ENCODE results near the gene BMPR1B.
"Not testable (repeated sequence)": the region's sequence is repeated elsewhere in the genome, so short reads cannot be mapped to it uniquely, and the experiment has no call there.

The BMPR1B gene

DNA sequence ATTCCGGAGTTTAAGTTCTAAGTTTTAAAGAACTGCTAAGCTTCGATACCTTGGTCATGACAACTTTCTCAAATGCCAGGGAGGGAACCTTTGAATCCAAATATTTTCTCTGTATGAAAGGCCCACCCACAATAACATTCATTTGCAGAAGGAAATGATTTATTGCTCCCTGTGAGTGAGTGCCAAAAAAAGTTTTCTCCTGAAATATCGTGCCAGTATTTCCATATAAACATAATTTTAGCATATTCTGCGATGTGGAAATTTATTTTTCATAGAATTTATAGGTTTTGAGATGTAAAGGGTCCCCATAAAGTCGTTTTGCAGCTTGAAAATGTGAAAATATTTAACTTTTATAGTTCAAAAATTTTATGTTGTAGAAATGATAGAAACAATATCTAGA is 53.9 kb downstream of the BMPR1B start:
- TF ChIP-seq TAF1 (IDR thresholded peaks at IDR 0.05; ENCODE audit: borderline replicate concordance, low read depth, low read length) (no peak), POLR2A (IDR thresholded peaks at IDR 0.05; ENCODE audit: low read depth, low read length) (no peak), POLR2AphosphoS5 (IDR thresholded peaks at IDR 0.05; ENCODE audit: low read depth, low read length) (no peak)
- FAIRE-seq: no peak
- no peak for DNase-seq (ENCODE audit: insufficient read length)

- no peak for TF ChIP-seq TAF1 (IDR thresholded peaks at IDR 0.05; ENCODE audit: borderline replicate concordance, low read depth, low read length)
- no peak for TF ChIP-seq POLR2AphosphoS5 (IDR thresholded peaks at IDR 0.05; ENCODE audit: low read depth, low read length)
- no peak for TF ChIP-seq POLR2A (IDR thresholded peaks at IDR 0.05; ENCODE audit: low read depth, low read length)
- FAIRE-seq (no peak), DNase-seq (ENCODE audit: insufficient read length) (no peak)
Observed at GRCh38 chr4:94813221-94813620, 55.5 kb downstream of the BMPR1B start.

DNA sequence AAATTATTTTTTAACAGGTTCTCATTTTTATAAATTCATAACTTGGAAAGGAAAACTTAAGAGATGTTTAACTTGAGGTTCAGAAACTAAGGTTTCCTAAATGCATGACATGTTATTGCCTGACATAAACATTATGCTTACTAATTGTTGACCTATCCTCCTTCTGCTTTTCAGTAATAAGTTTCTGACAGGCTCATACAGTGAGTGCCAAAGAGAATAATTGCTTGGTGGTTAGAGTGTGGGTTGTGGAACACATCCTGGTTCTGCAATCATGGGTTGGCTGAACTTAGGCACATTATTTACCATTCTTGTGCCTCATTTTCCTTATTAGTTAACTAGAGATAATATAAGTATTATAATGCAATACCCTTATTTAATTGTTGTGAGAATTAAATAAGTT is 56.5 kb downstream of the BMPR1B start:
- TF ChIP-seq TAF1 (IDR thresholded peaks at IDR 0.05; ENCODE audit: borderline replicate concordance, low read depth, low read length) (no peak), POLR2A (IDR thresholded peaks at IDR 0.05; ENCODE audit: low read depth, low read length) (no peak), POLR2AphosphoS5 (IDR thresholded peaks at IDR 0.05; ENCODE audit: low read depth, low read length) (no peak)
- DNase-seq (ENCODE audit: insufficient read length): no peak
- no peak for FAIRE-seq

GRCh38 chr4:94819371-94820168 is 61.8 kb downstream of the BMPR1B start:
- TF ChIP-seq POLR2AphosphoS5 (IDR thresholded peaks at IDR 0.05; ENCODE audit: low read depth, low read length) (no peak), TAF1 (IDR thresholded peaks at IDR 0.05; ENCODE audit: borderline replicate concordance, low read depth, low read length) (no peak), POLR2A (IDR thresholded peaks at IDR 0.05; ENCODE audit: low read depth, low read length) (no peak)
- FAIRE-seq: no peak

GRCh38 chr4:94826206-94826605 is 68.5 kb downstream of the BMPR1B start:
- no peak for FAIRE-seq
- no peak for DNase-seq (ENCODE audit: insufficient read length)

More at GRCh38 chr4:94819371-94820168, 61.8 kb downstream of the BMPR1B start:
- no peak for DNase-seq (ENCODE audit: insufficient read length)

GRCh38 chr4:94827481-94828110 is 69.8 kb downstream of the BMPR1B start:
- DNase-seq (ENCODE audit: insufficient read length) (no peak), FAIRE-seq (no peak)
- no peak for TF ChIP-seq POLR2A (IDR thresholded peaks at IDR 0.05; ENCODE audit: low read depth, low read length)
- TF ChIP-seq TAF1 (IDR thresholded peaks at IDR 0.05; ENCODE audit: borderline replicate concordance, low read depth, low read length): no peak
- no peak for TF ChIP-seq POLR2AphosphoS5 (IDR thresholded peaks at IDR 0.05; ENCODE audit: low read depth, low read length)

More at GRCh38 chr4:94826206-94826605, 68.5 kb downstream of the BMPR1B start:
- TF ChIP-seq TAF1 (IDR thresholded peaks at IDR 0.05; ENCODE audit: borderline replicate concordance, low read depth, low read length) (no peak), POLR2A (IDR thresholded peaks at IDR 0.05; ENCODE audit: low read depth, low read length) (no peak), POLR2AphosphoS5 (IDR thresholded peaks at IDR 0.05; ENCODE audit: low read depth, low read length) (no peak)

- FAIRE-seq (no peak), DNase-seq (ENCODE audit: insufficient read length) (no peak)
- TF ChIP-seq POLR2AphosphoS5 (IDR thresholded peaks at IDR 0.05; ENCODE audit: low read depth, low read length) (no peak), POLR2A (IDR thresholded peaks at IDR 0.05; ENCODE audit: low read depth, low read length) (no peak), TAF1 (IDR thresholded peaks at IDR 0.05; ENCODE audit: borderline replicate concordance, low read depth, low read length) (no peak)
Observed at GRCh38 chr4:94828882-94829281, 71.1 kb downstream of the BMPR1B start.

DNA sequence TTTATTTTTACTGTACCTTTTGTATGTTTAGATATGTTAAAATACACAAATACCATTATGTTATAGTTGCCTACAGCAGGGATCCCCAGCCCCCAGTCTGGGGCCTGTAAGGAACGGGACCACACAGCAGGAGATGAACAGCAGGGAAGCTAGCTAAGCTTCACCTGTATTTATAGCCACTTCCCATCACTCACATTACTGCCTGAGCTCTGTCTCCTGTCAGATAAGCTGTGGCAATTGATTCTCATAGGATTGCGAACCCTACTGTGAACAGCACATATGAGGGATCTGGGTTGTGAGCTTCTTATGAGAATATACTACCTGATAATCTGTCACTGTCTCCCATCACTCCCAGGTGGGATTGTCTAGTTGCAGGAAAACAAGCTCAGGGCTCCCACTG is 73.9 kb downstream of the BMPR1B start:
- TF ChIP-seq POLR2AphosphoS5 (IDR thresholded peaks at IDR 0.05; ENCODE audit: low read depth, low read length): no peak
- TF ChIP-seq POLR2A (IDR thresholded peaks at IDR 0.05; ENCODE audit: low read depth, low read length): no peak
- no peak for TF ChIP-seq TAF1 (IDR thresholded peaks at IDR 0.05; ENCODE audit: borderline replicate concordance, low read depth, low read length)
- DNase-seq (ENCODE audit: insufficient read length): no peak
- no peak for FAIRE-seq

GRCh38 chr4:94832329-94832728 is 74.6 kb downstream of the BMPR1B start:
- not testable (repeated sequence) for DNase-seq (ENCODE audit: insufficient read length); FAIRE-seq

- TF ChIP-seq TAF1 (IDR thresholded peaks at IDR 0.05; ENCODE audit: borderline replicate concordance, low read depth, low read length): no peak
- TF ChIP-seq POLR2AphosphoS5 (IDR thresholded peaks at IDR 0.05; ENCODE audit: low read depth, low read length): no peak
- no peak for TF ChIP-seq POLR2A (IDR thresholded peaks at IDR 0.05; ENCODE audit: low read depth, low read length)
- DNase-seq (ENCODE audit: insufficient read length) (no peak), FAIRE-seq (no peak)
Observed at GRCh38 chr4:94833394-94833793, 75.6 kb downstream of the BMPR1B start.

GRCh38 chr4:94834501-94834900 is 76.7 kb downstream of the BMPR1B start:
- FAIRE-seq: no peak
- DNase-seq (ENCODE audit: insufficient read length): no peak
- no peak for TF ChIP-seq TAF1 (IDR thresholded peaks at IDR 0.05; ENCODE audit: borderline replicate concordance, low read depth, low read length)
- no peak for TF ChIP-seq POLR2AphosphoS5 (IDR thresholded peaks at IDR 0.05; ENCODE audit: low read depth, low read length)
- no peak for TF ChIP-seq POLR2A (IDR thresholded peaks at IDR 0.05; ENCODE audit: low read depth, low read length)

DNA sequence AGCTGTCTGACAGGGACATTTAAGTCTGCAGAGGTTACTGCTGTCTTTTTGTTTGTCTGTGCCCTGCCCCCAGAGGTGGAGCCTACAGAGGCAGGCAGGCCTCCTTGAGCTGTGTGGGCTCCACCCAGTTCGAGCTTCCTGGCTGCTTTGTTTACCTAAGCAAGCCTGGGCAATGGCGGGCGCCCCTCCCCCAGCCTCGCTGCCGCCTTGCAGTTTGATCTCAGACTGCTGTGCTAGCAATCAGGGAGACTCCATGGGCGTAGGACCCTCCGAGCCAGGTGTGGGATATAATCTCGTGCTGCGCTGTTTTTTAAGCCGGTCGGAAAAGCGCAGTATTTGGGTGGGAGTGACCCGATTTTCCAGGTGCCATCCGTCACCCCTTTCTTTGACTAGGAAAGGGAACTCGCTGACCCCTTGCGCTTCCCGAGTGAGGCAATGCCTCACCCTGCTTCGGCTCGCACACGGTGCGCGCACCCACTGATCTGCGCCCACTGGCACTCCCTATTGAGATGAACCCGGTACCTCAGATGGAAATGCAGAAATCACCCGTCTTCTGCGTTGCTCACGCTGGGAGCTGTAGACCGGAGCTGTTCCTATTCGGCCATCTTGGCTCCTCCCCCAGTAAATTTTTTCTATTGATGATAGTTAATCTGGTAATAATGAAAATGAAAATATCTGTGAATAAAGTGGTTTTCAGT is 83.6 kb downstream of the BMPR1B start:
- not testable (repeated sequence) for FAIRE-seq; DNase-seq (ENCODE audit: insufficient read length)

Measured in GM12892 (cell line).